Measurements from ENCODE around the gene PPP1R15B. TPM values are rescaled to one million over a fixed set of nuclear protein-coding genes. Genes with fewer than 3 reads are reported as not detected.
A peak's percentile ranks its signal among the peaks of the same experiment; 100 is the strongest.

The PPP1R15B gene
- 60.4 and 70.6 TPM in 2 replicates for total RNA-seq

GRCh38 chr1:204411451-204412204 lies at the start of gene PPP1R15B:
PPP1R15B (minus strand) TSS chr1:204411817; CDS start chr1:204411411, 406 bp downstream.
- H3K27ac Mint-ChIP-seq, result peak within 1 kb of the TSS; percentile 99
- H3K4me1 Mint-ChIP-seq, result peaks cover 29% of the 10 kb centered on the region
- peaks cover 46% of the 10 kb centered on the region for H3K36me3 Mint-ChIP-seq (ENCODE audit: low read depth)
- POLR2A ChIA-PET, result interaction anchor here (0.6 to 5.0 kb wide), 8 partner anchors 13 to 127 kb away, joined by 3 to 17 read pairs (median 6); partner anchors contain the start of genes MDM4 and PIK3C2B
- TF ChIP-seq CTCF (IDR thresholded peaks at IDR 0.05), result no peak
- DNase-seq (peak; percentile 96), ATAC-seq (ENCODE audit: low read depth) (peak; percentile 89)
- peak within 1 kb of the TSS; percentile 99 for H3K4me3 Mint-ChIP-seq
- CTCF ChIA-PET, result interaction anchor here (1.0 to 2.5 kb wide), 3 partner anchors 13 to 91 kb away, joined by 3 to 24 read pairs (median 6); no protein-coding TSS in a partner anchor
- no peaks in the 10 kb centered on the region for H3K9me3 Mint-ChIP-seq
- H3K27me3 Mint-ChIP-seq, result no peaks in the 10 kb centered on the region
- intact Hi-C loops (cut with micrococcal nuclease), result loop anchor here (1.0 to 10.0 kb wide), 9 partner anchors 8 to 1404 kb away; partner anchors contain the start of genes MDM4, SNRPE and TMEM183A

- DNase-seq, result no peak
- ATAC-seq (ENCODE audit: low read depth), result no peak
- Mint-ChIP-seq H3K36me3 (ENCODE audit: low read depth) (peaks cover 80% of the 10 kb centered on the region), H3K4me3 (peak overlapping the region; percentile 35), H3K27me3 (no peaks in the 10 kb centered on the region), H3K4me1 (peaks cover 96% of the 10 kb centered on the region), H3K27ac (peak overlapping the region; percentile 91), H3K9me3 (no peaks in the 10 kb centered on the region)
- ChIA-PET POLR2A (interaction anchor here (2.2 to 7.3 kb wide), 3 partner anchors 14 to 34 kb away, joined by 8 to 127 read pairs (median 64); partner anchors contain the start of gene PIK3C2B), CTCF (interaction anchor here (1.7 to 3.6 kb wide), 2 partner anchors 14 to 33 kb away, joined by 4 to 14 read pairs; no protein-coding TSS in a partner anchor)
- intact Hi-C loops (cut with micrococcal nuclease), result loop anchor here (2.0 kb wide), 1 partner anchor 14 kb away; no protein-coding TSS in a partner anchor
- no peak for TF ChIP-seq CTCF (IDR thresholded peaks at IDR 0.05)
Observed at GRCh38 chr1:204460346-204460745, 48.7 kb upstream of the PPP1R15B start.

GRCh38 chr1:204459706-204460105 lies 48.1 kb upstream of the PPP1R15B start:
- Mint-ChIP-seq H3K9me3 (no peaks in the 10 kb centered on the region), H3K36me3 (ENCODE audit: low read depth) (peaks cover 80% of the 10 kb centered on the region), H3K27ac (peak overlapping the region; percentile 41), H3K4me1 (peaks cover 94% of the 10 kb centered on the region), H3K27me3 (no peaks in the 10 kb centered on the region), H3K4me3 (peak overlapping the region; percentile 29)
- ATAC-seq (ENCODE audit: low read depth) (no peak), DNase-seq (no peak)
- ChIA-PET CTCF (no interaction called here), POLR2A (interaction anchor here (5.2 to 13.8 kb wide), 2 partner anchors 20 to 35 kb away, joined by 64 to 128 read pairs; partner anchors contain the start of gene PIK3C2B)
- TF ChIP-seq CTCF (IDR thresholded peaks at IDR 0.05), result no peak
- intact Hi-C loops (cut with micrococcal nuclease), result loop anchor here (2.0 kb wide), 1 partner anchor 13 kb away; no protein-coding TSS in a partner anchor

- CTCF ChIA-PET, result interaction anchor here (2.9 kb wide), 1 partner anchor 11 kb away, joined by 15 read pairs; no protein-coding TSS in a partner anchor
- no peaks in the 10 kb centered on the region for H3K9me3 Mint-ChIP-seq
- intact Hi-C loops (cut with micrococcal nuclease), result no loop called here
- H3K27ac Mint-ChIP-seq, result peak overlapping the region; percentile 59
- DNase-seq (no peak), ATAC-seq (ENCODE audit: low read depth) (no peak)
- H3K4me1 Mint-ChIP-seq, result peaks cover 94% of the 10 kb centered on the region
- H3K36me3 Mint-ChIP-seq (ENCODE audit: low read depth), result peaks cover 74% of the 10 kb centered on the region
- no peak overlapping the region for H3K4me3 Mint-ChIP-seq
- H3K27me3 Mint-ChIP-seq, result no peaks in the 10 kb centered on the region
- POLR2A ChIA-PET, result interaction anchor here (0.6 to 13.8 kb wide), 7 partner anchors 8 to 59 kb away, joined by 3 to 128 read pairs (median 7); partner anchors contain the start of genes MDM4 and PIK3C2B
- no peak for TF ChIP-seq CTCF (IDR thresholded peaks at IDR 0.05)
Observed at GRCh38 chr1:204457666-204458065, 46.0 kb upstream of the PPP1R15B start.
